Astrocyte of the spinal cord (primary cell): ENCODE results near the gene SLC12A3.

Experiments used
- DNase-seq: peaks from one replicate; pipeline ENCODE4 v3.0.0; 2011; ENCODE audit warnings: low read depth, low spot score
- H3K4me3 ChIP-seq: 2 replicates; pipeline ENCODE4 v1.5.1; 2011; ENCODE audit warnings: low read depth, mild to moderate bottlenecking, low read length, moderate library complexity
- in situ Hi-C: cut with HindIII; loops from 2 replicates; pipeline ENCODE4 v1.10.0; 2017; ENCODE audit warnings: low sequenced_read_pairs
- TF ChIP-seq, protein P1 (sequence below): IDR thresholded peaks from 2 replicates; pipeline ENCODE4 v1.5.1; 2012; ENCODE audit warnings: low read depth, mild to moderate bottlenecking, low read length, inconsistent platforms

Gene SLC12A3

DNA sequence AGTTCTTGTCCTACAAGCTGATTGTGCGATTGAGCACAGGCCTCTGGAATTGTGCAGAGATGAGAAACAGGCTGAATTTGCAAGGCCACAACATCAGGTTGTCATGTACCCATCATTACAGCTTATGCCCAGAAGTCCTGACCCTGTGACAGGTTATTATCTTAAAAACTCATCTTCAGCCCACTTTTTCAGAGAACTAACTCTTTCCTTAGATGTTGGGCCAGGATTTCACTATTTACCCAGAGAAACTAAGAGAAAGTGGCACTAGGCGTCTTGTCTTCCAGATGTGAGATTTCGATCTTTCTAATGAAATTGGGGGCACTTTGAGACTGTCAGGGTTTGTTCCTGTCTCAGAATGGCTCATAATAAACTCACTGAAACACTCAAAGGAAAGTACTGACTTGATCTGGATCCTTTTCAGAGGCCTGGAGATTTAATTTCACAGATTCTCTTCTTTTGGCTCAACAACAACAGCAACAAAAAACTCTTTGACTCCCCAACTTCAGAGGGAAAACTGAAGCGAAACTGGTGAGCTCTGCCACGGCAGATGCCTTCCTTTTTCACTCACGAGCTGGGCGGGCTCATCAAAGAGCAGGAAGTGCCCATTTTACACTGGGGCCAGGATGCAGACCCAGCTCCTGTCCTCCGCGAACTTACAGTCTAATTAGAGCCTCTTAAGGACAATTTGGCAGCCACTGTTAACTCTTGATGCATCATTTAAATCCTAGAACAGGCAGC lies 17.7 kb upstream of the SLC12A3 start:
- in situ Hi-C loops, result no loop called here
- no peak overlapping the region for H3K4me3 ChIP-seq
- DNase-seq, result no peak
- TF ChIP-seq, protein P1, sequence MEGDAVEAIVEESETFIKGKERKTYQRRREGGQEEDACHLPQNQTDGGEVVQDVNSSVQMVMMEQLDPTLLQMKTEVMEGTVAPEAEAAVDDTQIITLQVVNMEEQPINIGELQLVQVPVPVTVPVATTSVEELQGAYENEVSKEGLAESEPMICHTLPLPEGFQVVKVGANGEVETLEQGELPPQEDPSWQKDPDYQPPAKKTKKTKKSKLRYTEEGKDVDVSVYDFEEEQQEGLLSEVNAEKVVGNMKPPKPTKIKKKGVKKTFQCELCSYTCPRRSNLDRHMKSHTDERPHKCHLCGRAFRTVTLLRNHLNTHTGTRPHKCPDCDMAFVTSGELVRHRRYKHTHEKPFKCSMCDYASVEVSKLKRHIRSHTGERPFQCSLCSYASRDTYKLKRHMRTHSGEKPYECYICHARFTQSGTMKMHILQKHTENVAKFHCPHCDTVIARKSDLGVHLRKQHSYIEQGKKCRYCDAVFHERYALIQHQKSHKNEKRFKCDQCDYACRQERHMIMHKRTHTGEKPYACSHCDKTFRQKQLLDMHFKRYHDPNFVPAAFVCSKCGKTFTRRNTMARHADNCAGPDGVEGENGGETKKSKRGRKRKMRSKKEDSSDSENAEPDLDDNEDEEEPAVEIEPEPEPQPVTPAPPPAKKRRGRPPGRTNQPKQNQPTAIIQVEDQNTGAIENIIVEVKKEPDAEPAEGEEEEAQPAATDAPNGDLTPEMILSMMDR, result no peak

DNA sequence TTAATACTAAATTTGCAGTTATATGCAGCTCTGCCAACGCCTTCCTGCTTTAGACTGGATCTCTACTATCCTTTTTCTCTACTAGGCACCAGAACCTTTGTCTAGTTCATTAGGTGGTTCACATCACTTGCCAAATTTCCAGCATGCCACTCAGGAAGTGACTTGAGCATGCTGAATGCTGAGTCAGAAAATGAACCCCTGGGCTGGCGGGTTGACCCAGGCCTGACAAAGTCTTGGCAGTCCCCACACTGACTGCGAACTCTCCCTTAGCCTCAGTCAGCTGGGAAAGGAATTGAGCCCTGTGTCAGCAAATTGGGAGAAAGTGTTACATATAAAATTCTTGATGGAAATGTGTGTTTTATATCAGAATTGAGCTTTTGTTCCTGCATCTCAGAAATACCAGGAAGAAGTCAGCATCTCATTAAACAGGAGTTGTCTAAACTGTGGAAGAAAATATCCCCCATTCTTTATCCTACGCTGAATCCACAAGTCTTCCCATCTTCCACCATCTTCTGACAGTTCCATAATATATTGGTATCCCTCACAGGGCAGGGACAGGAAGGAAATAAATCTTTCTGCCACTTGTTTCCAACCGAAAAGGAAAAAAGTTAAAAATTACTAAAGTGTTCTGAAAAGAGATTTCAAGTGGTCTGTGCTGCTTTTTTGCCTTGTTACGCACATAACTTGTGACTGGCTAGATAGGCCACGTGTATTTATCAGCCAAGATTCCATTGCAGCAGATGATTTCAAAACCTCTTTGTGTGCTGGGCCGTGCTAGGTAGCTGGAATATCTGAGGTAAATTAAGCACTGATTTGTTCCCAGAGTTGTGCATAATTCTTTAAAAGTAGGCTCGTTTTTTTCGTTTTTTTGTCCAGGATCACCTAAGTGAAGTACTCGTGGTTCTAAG lies 16.7 kb upstream of the SLC12A3 start:
- TF ChIP-seq, protein P1, result no peak
- no peak overlapping the region for H3K4me3 ChIP-seq
- in situ Hi-C loops, result no loop called here
- DNase-seq, result peak; percentile 76

DNA sequence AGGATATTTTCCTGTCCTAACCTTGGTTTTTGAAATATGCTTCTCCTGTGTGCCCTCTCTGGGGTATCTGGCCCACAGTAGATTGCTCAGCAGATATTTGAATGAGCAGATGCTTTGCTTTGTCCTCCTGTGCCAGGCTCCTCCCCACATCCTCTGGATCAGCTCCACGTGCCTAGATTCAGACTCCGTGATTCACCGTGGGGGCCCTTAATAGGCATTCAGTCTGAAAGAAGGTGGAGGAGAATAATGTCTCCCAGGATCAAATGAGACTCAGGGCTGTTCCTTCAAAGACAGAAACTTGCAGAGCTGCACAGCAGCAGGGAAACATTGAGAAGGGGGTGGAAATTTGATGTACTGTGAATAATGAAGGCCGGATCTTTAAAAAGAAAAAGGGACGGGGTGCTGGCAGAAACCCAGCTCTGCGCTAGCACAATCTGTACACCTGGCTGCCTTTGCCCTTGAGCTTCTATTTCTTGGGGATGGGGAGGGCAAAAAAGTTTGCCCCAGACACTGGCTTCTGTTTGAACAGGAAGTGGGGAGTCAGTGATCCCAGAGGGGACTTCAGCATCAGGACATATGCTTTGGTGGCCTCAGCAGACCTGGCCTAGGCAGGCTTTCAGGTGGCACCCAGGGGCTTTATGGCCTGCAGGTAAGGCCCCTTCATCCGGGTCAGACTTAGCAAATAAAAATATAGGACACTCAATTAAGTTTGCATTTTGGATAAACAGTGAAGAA lies 15.9 kb upstream of the SLC12A3 start:
- TF ChIP-seq, protein P1, result no peak
- peak; percentile 85 for DNase-seq
- no peak overlapping the region for H3K4me3 ChIP-seq
- in situ Hi-C loops, result no loop called here

DNA sequence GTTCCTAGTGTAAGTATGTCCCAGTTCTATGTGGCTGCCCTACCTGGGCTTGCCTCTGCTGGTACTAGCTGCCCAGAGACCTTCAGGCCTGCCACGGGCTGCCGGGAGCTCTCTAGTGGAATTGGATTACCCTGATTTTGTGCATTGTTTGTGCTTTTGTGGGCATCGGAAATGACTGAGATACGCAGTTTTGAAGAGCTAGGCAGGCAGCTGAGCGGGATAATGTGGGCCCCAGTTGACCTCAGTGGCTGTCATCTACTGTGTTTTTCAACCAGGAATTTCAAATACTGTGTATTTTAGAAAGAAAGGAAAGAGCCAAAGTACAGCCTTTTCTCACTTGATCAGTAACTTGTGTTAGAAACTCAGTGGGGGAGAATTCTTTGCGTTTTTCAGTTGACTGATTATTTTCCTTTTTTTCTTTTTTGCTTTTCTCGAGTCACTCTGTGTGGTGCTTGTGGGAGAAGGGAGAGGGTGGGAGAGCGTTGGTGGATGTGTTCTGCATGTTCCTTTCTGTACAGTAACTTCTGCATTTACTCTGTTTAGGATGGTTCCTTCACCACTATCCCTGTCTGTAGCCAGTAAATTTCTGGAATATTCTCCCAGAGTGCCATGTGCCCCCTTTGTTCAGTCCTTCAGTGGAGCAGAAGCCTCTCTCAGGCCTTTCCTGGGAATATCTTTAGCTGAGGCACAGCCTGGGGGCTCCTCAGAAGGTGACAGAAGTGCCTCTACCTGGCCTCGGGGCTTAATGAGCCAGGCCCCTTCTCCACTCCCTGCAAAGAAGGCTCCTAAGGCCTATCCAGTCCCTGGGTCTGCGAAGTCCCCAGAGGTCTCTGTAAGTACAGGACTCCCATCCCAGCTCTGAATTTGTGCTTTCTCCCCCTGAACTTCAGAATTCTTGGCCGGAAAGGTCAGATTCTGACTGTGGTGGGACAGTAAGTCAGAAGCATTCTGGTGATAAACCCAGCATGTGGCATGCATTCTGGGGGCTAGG lies 15.0 kb upstream of the SLC12A3 start:
- in situ Hi-C loops, result no loop called here
- no peak overlapping the region for H3K4me3 ChIP-seq
- TF ChIP-seq, protein P1, result no peak
- peak; percentile 80 for DNase-seq

DNA sequence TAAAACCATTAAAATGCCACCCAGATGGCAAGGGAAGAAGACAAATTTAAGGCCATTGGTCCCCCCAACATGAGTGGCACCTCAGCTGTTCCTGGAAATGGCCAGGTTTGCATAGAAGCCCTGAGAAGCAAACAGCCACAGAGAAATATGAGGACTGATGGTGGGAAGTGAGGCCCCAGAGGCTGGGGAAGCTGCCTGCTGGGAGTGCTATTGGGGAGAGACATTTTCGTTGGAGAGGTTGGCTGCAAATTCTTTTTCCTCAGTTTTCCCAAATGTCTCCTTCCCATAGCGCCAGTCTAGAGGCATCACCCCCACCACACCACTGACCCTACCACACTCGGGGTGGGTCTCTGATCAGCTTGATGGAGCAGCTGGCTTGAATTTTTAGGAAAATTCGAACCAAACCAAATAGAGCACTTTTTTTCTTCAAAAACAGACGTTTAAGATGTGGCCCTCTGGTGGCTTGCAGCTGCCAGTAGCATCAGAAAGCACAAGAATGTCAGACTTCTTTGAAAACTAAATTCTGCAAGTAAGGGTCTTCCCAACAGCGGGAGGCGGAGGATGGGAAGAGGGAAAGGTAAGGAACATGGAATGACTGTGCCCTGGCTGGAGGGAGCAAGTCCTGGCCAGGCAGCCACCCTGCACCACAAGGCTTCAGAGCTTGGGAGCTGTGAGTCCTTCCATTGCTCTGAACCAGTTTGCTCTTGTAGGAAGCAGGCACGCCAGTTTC lies 13.2 kb upstream of the SLC12A3 start:
- TF ChIP-seq, protein P1, result peak; percentile 74
- in situ Hi-C loops, result no loop called here
- no peak overlapping the region for H3K4me3 ChIP-seq
- peak; percentile 55 for DNase-seq
